Measurements from ENCODE around the gene SYNE1.
A peak's percentile ranks its signal among the peaks of the same experiment; 100 is the strongest.

Gene SYNE1

DNA sequence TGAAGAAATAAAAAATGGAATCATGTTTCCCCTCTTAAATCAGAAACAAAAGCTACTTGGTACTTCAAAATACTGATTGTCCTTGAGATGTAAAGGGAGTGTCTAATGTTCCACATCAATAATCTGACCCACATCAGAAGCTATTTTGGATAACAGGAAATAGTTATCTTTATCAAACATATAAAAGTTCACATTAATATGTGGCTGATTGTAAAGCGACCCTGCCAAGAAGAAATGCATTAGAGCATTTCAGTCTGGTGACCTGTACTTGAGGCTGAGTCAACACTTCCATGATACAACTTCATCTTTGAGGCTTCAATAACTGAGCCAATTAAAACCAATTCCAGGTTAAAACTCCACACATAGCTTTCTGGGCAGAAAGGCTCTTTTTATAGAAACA, 31.8 kb downstream of the SYNE1 start:
- H3K27me3 ChIP-seq = no peaks in the 10 kb centered on the region
- peaks cover 15 to 24% of the 10 kb centered on the region in 2 experiments for H3K4me1 ChIP-seq (ENCODE audit: control insufficient read depth in 1 of 2, insufficient read depth in 1 of 2, low read depth in 1 of 2, low read length in 1 of 2)
- no peaks in the 10 kb centered on the region for H3K36me3 ChIP-seq
- no peaks in the 10 kb centered on the region for H3K9me3 ChIP-seq
- H3K4me3 ChIP-seq (ENCODE audit: low read depth in 1 of 2, low read length in 1 of 2) = no peak overlapping the region
- TF ChIP-seq, protein P1, sequence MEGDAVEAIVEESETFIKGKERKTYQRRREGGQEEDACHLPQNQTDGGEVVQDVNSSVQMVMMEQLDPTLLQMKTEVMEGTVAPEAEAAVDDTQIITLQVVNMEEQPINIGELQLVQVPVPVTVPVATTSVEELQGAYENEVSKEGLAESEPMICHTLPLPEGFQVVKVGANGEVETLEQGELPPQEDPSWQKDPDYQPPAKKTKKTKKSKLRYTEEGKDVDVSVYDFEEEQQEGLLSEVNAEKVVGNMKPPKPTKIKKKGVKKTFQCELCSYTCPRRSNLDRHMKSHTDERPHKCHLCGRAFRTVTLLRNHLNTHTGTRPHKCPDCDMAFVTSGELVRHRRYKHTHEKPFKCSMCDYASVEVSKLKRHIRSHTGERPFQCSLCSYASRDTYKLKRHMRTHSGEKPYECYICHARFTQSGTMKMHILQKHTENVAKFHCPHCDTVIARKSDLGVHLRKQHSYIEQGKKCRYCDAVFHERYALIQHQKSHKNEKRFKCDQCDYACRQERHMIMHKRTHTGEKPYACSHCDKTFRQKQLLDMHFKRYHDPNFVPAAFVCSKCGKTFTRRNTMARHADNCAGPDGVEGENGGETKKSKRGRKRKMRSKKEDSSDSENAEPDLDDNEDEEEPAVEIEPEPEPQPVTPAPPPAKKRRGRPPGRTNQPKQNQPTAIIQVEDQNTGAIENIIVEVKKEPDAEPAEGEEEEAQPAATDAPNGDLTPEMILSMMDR (IDR thresholded peaks at IDR 0.05) = no peak
- peak overlapping the region; percentile 54 for H3K27ac ChIP-seq

DNA sequence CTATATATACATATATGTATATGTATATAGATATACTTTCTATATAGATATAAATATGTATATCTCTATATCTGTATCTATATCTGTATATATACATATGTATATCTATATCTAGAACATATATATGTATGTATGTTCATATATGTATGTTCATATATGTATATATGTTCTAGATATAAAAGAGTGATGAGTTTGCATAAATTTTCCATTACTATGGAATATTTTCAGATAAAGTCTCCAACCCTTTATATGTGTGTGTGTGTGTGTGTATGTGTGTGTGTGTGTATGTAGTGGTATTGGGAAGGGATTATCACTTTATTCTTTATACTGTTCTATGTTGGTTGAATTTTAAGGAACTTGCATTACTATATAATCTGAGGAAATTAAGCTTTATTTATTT, 33.3 kb downstream of the SYNE1 start:
- Histone ChIP-seq H3K36me3 (no peaks in the 10 kb centered on the region), H3K4me1 (ENCODE audit: control insufficient read depth in 1 of 2, insufficient read depth in 1 of 2, low read depth in 1 of 2, low read length in 1 of 2) (peaks cover 15 to 31% of the 10 kb centered on the region in 2 experiments), H3K27me3 (no peaks in the 10 kb centered on the region), H3K4me3 (ENCODE audit: low read depth in 1 of 2, low read length in 1 of 2) (no peak overlapping the region), H3K27ac (no peak overlapping the region), H3K9me3 (no peaks in the 10 kb centered on the region)
- TF ChIP-seq, protein P1 (IDR thresholded peaks at IDR 0.05) = no peak

DNA sequence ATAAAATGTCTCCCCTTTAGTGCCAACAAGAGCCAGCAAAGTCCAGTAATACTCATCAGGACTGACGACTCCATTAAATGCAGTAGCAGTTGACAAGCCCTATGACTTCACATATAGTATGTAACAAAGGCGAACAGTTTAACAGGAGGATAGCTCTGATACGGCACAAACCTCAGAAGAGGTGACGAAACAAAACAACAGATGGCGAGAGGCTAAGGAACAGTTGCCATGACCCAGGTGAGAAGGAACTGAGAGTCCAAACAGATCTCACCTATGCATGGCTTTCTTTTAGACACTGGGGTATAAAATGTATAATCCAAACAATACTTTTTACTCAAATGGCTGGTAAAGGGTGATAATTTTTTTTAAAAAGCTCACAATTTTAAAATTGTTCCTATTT, 37.1 kb downstream of the SYNE1 start:
- no peaks in the 10 kb centered on the region for H3K36me3 ChIP-seq
- peaks cover 15 to 25% of the 10 kb centered on the region in 2 experiments for H3K4me1 ChIP-seq (ENCODE audit: control insufficient read depth in 1 of 2, insufficient read depth in 1 of 2, low read depth in 1 of 2, low read length in 1 of 2)
- peak overlapping the region; percentile 17 for H3K27ac ChIP-seq
- no peaks in the 10 kb centered on the region for H3K9me3 ChIP-seq
- H3K4me3 ChIP-seq (ENCODE audit: low read depth in 1 of 2, low read length in 1 of 2) = no peak overlapping the region
- no peaks in the 10 kb centered on the region for H3K27me3 ChIP-seq
- TF ChIP-seq, protein P1 (IDR thresholded peaks at IDR 0.05) = no peak

DNA sequence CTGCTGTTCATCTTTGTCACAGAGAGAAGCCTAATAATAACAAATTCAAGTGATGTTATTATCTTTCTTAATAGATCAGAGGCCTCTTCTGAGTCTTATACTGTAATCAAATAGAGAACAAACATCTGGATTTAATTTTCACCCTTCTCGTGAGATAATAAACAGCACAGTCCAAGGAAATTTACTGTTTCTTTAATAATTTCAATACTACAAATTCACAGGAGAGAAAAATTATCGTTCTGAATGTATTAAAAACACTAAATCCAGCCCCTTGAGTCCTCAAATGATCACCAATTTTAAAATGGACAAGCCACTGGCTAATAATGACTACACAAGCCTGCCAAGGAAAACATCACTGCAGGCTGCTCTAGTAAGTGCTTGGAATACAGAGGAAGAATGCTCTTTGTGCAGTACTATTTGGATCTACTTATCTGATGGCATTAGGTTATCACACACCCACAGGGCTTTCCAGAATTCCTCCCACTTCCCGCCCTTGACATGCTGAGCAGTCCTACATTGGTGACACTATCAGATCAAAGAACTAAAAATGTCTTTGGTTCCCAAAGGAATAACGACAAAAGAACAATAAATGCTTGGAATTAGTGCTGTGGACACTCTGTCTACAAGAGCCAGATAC, 38.1 kb downstream of the SYNE1 start:
- H3K4me3 ChIP-seq (ENCODE audit: low read depth in 1 of 2, low read length in 1 of 2) = no peak overlapping the region
- TF ChIP-seq, protein P1 (IDR thresholded peaks at IDR 0.05) = no peak
- no peaks in the 10 kb centered on the region for H3K36me3 ChIP-seq
- H3K27ac ChIP-seq = no peak overlapping the region
- peaks cover 15 to 25% of the 10 kb centered on the region in 2 experiments for H3K4me1 ChIP-seq (ENCODE audit: control insufficient read depth in 1 of 2, insufficient read depth in 1 of 2, low read depth in 1 of 2, low read length in 1 of 2)
- H3K9me3 ChIP-seq = no peaks in the 10 kb centered on the region
- H3K27me3 ChIP-seq = no peaks in the 10 kb centered on the region

DNA sequence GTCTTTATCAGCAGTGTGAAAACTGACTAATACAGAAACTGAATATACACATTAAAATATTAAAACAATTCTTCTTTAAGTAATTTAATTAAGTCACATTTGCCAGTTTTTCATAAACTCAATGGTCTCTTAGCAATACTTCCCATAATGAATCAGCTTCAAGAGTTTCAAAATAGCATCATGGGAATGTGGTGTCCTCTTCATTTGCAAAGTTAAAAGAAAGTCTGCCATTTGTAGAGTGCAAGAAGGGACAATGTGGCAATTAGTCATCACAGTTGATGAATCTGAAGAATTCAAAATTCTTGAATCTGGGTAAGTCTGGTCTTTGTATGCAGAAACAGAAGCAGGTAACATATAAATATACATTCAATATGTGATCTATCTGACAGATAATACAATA, 38.7 kb downstream of the SYNE1 start:
- TF ChIP-seq, protein P1 (IDR thresholded peaks at IDR 0.05) = no peak
- H3K27me3 ChIP-seq = no peaks in the 10 kb centered on the region
- no peak overlapping the region for H3K4me3 ChIP-seq (ENCODE audit: low read depth in 1 of 2, low read length in 1 of 2)
- peaks cover 15 to 24% of the 10 kb centered on the region in 2 experiments for H3K4me1 ChIP-seq (ENCODE audit: control insufficient read depth in 1 of 2, insufficient read depth in 1 of 2, low read depth in 1 of 2, low read length in 1 of 2)
- no peaks in the 10 kb centered on the region for H3K9me3 ChIP-seq
- H3K27ac ChIP-seq = no peak overlapping the region
- no peaks in the 10 kb centered on the region for H3K36me3 ChIP-seq

Measured in neutrophil (primary cell).